Suprapubic skin (tissue), 4 donors: ENCODE measurements around the gene DNAH12. TPM values are rescaled to one million over a fixed set of nuclear protein-coding genes. Genes with fewer than 3 reads are reported as not detected.
A peak's percentile ranks its signal among the peaks of the same experiment; 100 is the strongest.

ENCODE experiments used
- DNase-seq, 2 donors: peaks; one replicate each; pipeline ENCODE4 v3.0.0-alpha.2; 2019; ENCODE audit warnings: low spot score in 2 of 2
- H3K27ac ChIP-seq: fragments of 200-600 bp; sonication (generic); one replicate; pipeline ENCODE4 v1.5.1; 2019
- H3K27me3 ChIP-seq: fragments of 200-600 bp; sonication (generic); one replicate; pipeline ENCODE4 v1.5.1; 2019
- H3K36me3 ChIP-seq: fragments of 200-600 bp; sonication (generic); one replicate; pipeline ENCODE4 v1.5.1; 2019
- H3K4me1 ChIP-seq: fragments of 200-600 bp; sonication (generic); one replicate; pipeline ENCODE4 v1.5.1; 2019
- H3K4me3 ChIP-seq: fragments of 200-600 bp; sonication (generic); one replicate; pipeline ENCODE4 v1.5.1; 2019; ENCODE audit warnings: mild to moderate bottlenecking
- H3K9me3 ChIP-seq: fragments of 200-600 bp; sonication (generic); one replicate; pipeline ENCODE4 v1.5.1; 2019
- CTCF ChIP-seq, 2 donors: fragments of 200-600 bp in 1 of 2; fragments of 450-650 bp in 1 of 2; sonication (generic) in 1 of 2; IDR thresholded peaks; one replicate each; pipeline ENCODE4 v1.5.1; 2016 to 2019; ENCODE audit warnings: antibody characterized with exemption in 2 of 2, mild to moderate bottlenecking in 1 of 2, moderate library complexity in 1 of 2
- EP300 ChIP-seq: sonication (generic); formaldehyde crosslinking; IDR thresholded peaks from one replicate; pipeline ENCODE4 v1.6.1; 2017; ENCODE audit warnings: antibody characterized with exemption
- POLR2A ChIP-seq, 2 donors: fragments of 450-650 bp; IDR thresholded peaks; one replicate each; pipeline ENCODE4 v1.6.1; 2017; ENCODE audit warnings: antibody characterized with exemption in 2 of 2, mild to moderate bottlenecking in 2 of 2, moderate library complexity in 2 of 2
- POLR2AphosphoS5 ChIP-seq, 3 donors: sonication (generic); formaldehyde crosslinking; IDR thresholded peaks; one replicate each; pipeline ENCODE4 v1.6.1; 2017; ENCODE audit warnings: antibody characterized with exemption in 3 of 3
- WGBS: methylation state at CpG from one replicate; pipeline ENCODE4 v1.1.5; 2018; 5-methylcytosine and 5-hydroxymethylcytosine counted together
- total RNA-seq, 4 donors: library from RNA; depleted of rRNA; stranded (reverse); fragments of >200 nt; gene quantifications; one replicate each; pipeline ENCODE4 v1.1.0, GENCODE V29; 2016

Gene DNAH12
- total RNA-seq, 4 donors from 2014 or later = 0.73 TPM; not detected in 3

GRCh38 chr3:57555306-57555705 is 11.2 kb upstream of the DNAH12 start:
- 22% methylated on average over 8 of the region's 8 CpGs for WGBS
- no peak for TF ChIP-seq CTCF (IDR thresholded peaks at IDR 0.05)
- no peak for TF ChIP-seq EP300
- no peak for TF ChIP-seq POLR2AphosphoS5 (IDR thresholded peaks at IDR 0.05)
- TF ChIP-seq POLR2A (IDR thresholded peaks at IDR 0.05) = no peak
- no peak for DNase-seq
- Histone ChIP-seq H3K4me3 (peak overlapping the region; percentile 79), H3K9me3 (no peaks in the 10 kb centered on the region), H3K27me3 (no peaks in the 10 kb centered on the region), H3K27ac (peak overlapping the region; percentile 93), H3K36me3 (peaks cover 10% of the 10 kb centered on the region), H3K4me1 (peaks cover 40% of the 10 kb centered on the region)

GRCh38 chr3:57546616-57547015 is 2.5 kb upstream of the DNAH12 start:
- 100% methylated on average over 1 of the region's 1 CpG for WGBS
- peaks cover 5% of the 10 kb centered on the region for H3K27me3 ChIP-seq
- peaks cover 11% of the 10 kb centered on the region for H3K4me1 ChIP-seq
- H3K27ac ChIP-seq = no peak overlapping the region
- DNase-seq = no peak
- H3K36me3 ChIP-seq = no peaks in the 10 kb centered on the region
- no peak overlapping the region for H3K4me3 ChIP-seq
- no peaks in the 10 kb centered on the region for H3K9me3 ChIP-seq
- no peak for TF ChIP-seq CTCF (IDR thresholded peaks at IDR 0.05)
- no peak for TF ChIP-seq EP300
- TF ChIP-seq POLR2AphosphoS5 (IDR thresholded peaks at IDR 0.05) = no peak
- TF ChIP-seq POLR2A (IDR thresholded peaks at IDR 0.05) = no peak

GRCh38 chr3:57545636-57546268 is 1.6 kb upstream of the DNAH12 start:
- DNase-seq = no peak
- TF ChIP-seq POLR2AphosphoS5 (IDR thresholded peaks at IDR 0.05) (no peak), CTCF (IDR thresholded peaks at IDR 0.05) (no peak), EP300 (no peak), POLR2A (IDR thresholded peaks at IDR 0.05) (no peak)
- Histone ChIP-seq H3K4me3 (no peak overlapping the region), H3K36me3 (no peaks in the 10 kb centered on the region), H3K27me3 (peaks cover 5% of the 10 kb centered on the region), H3K27ac (peak overlapping the region; percentile 4), H3K4me1 (peaks cover 11% of the 10 kb centered on the region), H3K9me3 (no peaks in the 10 kb centered on the region)
- 65% methylated on average over 7 of the region's 7 CpGs for WGBS

GRCh38 chr3:57538465-57538864 is 5.7 kb downstream of the DNAH12 start:
- Histone ChIP-seq H3K27ac (peak overlapping the region; percentile 29), H3K27me3 (no peaks in the 10 kb centered on the region), H3K4me1 (no peaks in the 10 kb centered on the region), H3K9me3 (no peaks in the 10 kb centered on the region), H3K4me3 (no peak overlapping the region), H3K36me3 (no peaks in the 10 kb centered on the region)
- WGBS = 67% methylated on average over 3 of the region's 3 CpGs
- TF ChIP-seq POLR2A (IDR thresholded peaks at IDR 0.05) (no peak), POLR2AphosphoS5 (IDR thresholded peaks at IDR 0.05) (peak in 1 of 3 donors; percentile 60), CTCF (IDR thresholded peaks at IDR 0.05) (no peak), EP300 (no peak)
- DNase-seq = no peak

GRCh38 chr3:57530071-57530608 is 14.0 kb downstream of the DNAH12 start:
- TF ChIP-seq POLR2AphosphoS5 (IDR thresholded peaks at IDR 0.05) = no peak
- no peak for TF ChIP-seq EP300
- TF ChIP-seq POLR2A (IDR thresholded peaks at IDR 0.05) = no peak
- TF ChIP-seq CTCF (IDR thresholded peaks at IDR 0.05) = no peak
- H3K27ac ChIP-seq = no peak overlapping the region
- no peaks in the 10 kb centered on the region for H3K9me3 ChIP-seq
- H3K36me3 ChIP-seq = no peaks in the 10 kb centered on the region
- H3K4me1 ChIP-seq = no peaks in the 10 kb centered on the region
- no peak for DNase-seq
- no peak overlapping the region for H3K4me3 ChIP-seq
- H3K27me3 ChIP-seq = no peaks in the 10 kb centered on the region
